Gastrocnemius medialis (tissue), 4 donors: ENCODE measurements around the gene PSMA3. TPM values are rescaled to one million over a fixed set of nuclear protein-coding genes. Genes with fewer than 3 reads are reported as not detected.

Experiments used
- ATAC-seq, 2 donors: fragments of 150-250 bp; one replicate each; pipeline ENCODE4 v1.9.1; 2016
- DNase-seq, 2 donors: peaks; one replicate each; pipeline ENCODE4 v3.0.0-alpha.2; 2019
- H3K27ac ChIP-seq, 4 donors: fragments of 200-600 bp; sonication (generic); 1 replicate in 1 of 4; 2 replicates in 3 of 4; pipeline ENCODE4 v1.5.1; 2016 to 2018; ENCODE audit warnings: mild to moderate bottlenecking in 2 of 4, moderate library complexity in 1 of 4
- H3K27me3 ChIP-seq, 3 donors: fragments of 200-600 bp; sonication (generic) in 2 of 3; 1 replicate in 1 of 3; 2 replicates in 2 of 3; pipeline versions ENCODE4 v1.5.1 to v1.6.0; 2016 to 2019; ENCODE audit warnings: mild to moderate bottlenecking in 1 of 3, moderate library complexity in 1 of 3
- H3K36me3 ChIP-seq, 2 donors: fragments of 200-600 bp; sonication (generic) in 1 of 2; one replicate each; pipeline ENCODE4 v1.5.1; 2017 to 2018
- H3K4me1 ChIP-seq, 2 donors: fragments of 200-600 bp; sonication (generic) in 1 of 2; one replicate each; pipeline ENCODE4 v1.5.1; 2016 to 2017; ENCODE audit warnings: mild to moderate bottlenecking in 2 of 2
- H3K4me3 ChIP-seq, 4 donors: fragments of 200-600 bp; sonication (generic) in 3 of 4; 1 replicate in 1 of 4; 2 replicates in 3 of 4; pipeline ENCODE4 v1.5.1; 2016 to 2019; ENCODE audit warnings: mild to moderate bottlenecking in 2 of 4
- H3K9me3 ChIP-seq, 3 donors: fragments of 200-600 bp; sonication (generic) in 2 of 3; 1 replicate in 1 of 3; 2 replicates in 2 of 3; pipeline ENCODE4 v1.5.1; 2016 to 2019
- POLR2A ChIP-seq, 2 donors: fragments of 450-650 bp; IDR thresholded peaks; one replicate each; pipeline ENCODE4 v1.6.1; 2017; ENCODE audit warnings: antibody characterized with exemption in 2 of 2, mild to moderate bottlenecking in 2 of 2, moderate library complexity in 2 of 2
- in situ Hi-C, 4 donors: fragments of 200-750 bp; cut with MboI; loops; one replicate each; pipeline versions ENCODE4 v1.15.0 to v1.8.0; 2017; ENCODE audit warnings: low sequenced_read_pairs in 4 of 4
- intact Hi-C: fragments of 100-400 bp; cut with DNase I; formaldehyde crosslinking; loops from one replicate; pipeline ENCODE4 v1.15.1; 2023; ENCODE audit warnings: low total_unique reads
- total RNA-seq, 4 donors: library from RNA; depleted of rRNA; stranded (reverse); fragments of >200 nt; gene quantifications; one replicate each; pipeline versions ENCODE4 v1.1.0 to v1.2.3, GENCODE V29; 2016
- TF ChIP-seq, protein P1 (sequence below), 5 experiments: fragments of 450-650 bp in 3 of 5; fragments of 200-600 bp in 2 of 5; sonication (generic) in 2 of 5; IDR thresholded peaks in 4 of 5; conservative IDR thresholded peaks in 1 of 5; 1 replicate in 4 of 5; 2 replicates in 1 of 5; pipeline ENCODE4 v1.5.1; 2016 to 2019; ENCODE audit warnings: antibody characterized with exemption in 5 of 5, mild to moderate bottlenecking in 3 of 5, moderate library complexity in 3 of 5

The PSMA3 gene
- total RNA-seq, 4 donors from 2014 or later = 200 to 301 (median 217) TPM

DNA sequence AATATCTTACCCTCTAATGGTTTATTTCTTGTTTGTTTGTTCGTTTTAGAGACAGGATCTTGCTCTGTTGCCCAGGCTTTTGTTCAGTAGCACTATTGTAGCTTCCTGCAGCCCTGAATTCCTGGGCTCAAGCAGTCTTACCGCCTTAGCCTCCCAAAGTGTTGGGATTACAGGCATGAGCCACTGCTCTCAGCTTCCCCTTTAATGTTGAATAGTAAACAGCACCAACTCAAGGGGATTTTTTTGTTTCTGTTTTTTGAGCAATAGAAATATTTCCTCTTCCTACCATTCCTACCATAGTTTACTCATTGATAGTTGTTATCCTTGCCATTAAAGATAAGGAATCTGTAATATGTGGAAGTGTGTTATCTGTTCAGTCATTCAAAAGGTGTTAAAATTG lies 64.4 kb downstream of the PSMA3 start:
- Histone ChIP-seq H3K27ac (no peak overlapping the region), H3K27me3 (no peaks in the 10 kb centered on the region), H3K36me3 (peaks cover 0 to 22% of the 10 kb centered on the region in 2 donors), H3K4me3 (no peak overlapping the region), H3K9me3 (no peaks in the 10 kb centered on the region), H3K4me1 (no peaks in the 10 kb centered on the region)
- intact Hi-C loops = no loop called here
- no peak for DNase-seq
- ATAC-seq = no peak
- in situ Hi-C loops = no loop called here
- TF ChIP-seq, protein P1, sequence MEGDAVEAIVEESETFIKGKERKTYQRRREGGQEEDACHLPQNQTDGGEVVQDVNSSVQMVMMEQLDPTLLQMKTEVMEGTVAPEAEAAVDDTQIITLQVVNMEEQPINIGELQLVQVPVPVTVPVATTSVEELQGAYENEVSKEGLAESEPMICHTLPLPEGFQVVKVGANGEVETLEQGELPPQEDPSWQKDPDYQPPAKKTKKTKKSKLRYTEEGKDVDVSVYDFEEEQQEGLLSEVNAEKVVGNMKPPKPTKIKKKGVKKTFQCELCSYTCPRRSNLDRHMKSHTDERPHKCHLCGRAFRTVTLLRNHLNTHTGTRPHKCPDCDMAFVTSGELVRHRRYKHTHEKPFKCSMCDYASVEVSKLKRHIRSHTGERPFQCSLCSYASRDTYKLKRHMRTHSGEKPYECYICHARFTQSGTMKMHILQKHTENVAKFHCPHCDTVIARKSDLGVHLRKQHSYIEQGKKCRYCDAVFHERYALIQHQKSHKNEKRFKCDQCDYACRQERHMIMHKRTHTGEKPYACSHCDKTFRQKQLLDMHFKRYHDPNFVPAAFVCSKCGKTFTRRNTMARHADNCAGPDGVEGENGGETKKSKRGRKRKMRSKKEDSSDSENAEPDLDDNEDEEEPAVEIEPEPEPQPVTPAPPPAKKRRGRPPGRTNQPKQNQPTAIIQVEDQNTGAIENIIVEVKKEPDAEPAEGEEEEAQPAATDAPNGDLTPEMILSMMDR (IDR thresholded peaks at IDR 0.05 in 4 of 5, conservative IDR thresholded peaks at IDR 0.05 in 1 of 5) = no peak
- TF ChIP-seq POLR2A (IDR thresholded peaks at IDR 0.05) = no peak

DNA sequence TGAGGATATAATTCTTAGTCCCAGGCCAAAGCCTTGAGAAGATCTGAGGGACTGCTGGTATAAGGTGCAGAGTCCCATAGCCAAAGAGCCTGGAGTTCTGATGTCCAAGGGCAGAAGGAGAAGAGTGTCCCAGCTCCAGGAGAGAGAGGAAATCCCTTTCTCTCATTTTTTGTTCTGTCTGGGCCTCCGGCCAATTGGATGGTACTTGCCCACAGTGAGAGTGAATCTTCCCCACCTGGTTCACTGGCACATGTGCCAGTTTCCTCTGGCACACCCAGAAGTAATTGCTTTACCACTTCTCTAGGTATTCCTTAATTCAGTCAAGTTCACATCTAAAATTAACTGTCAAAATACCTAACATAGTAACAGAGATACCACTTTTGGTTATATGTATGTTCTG lies 69.1 kb downstream of the PSMA3 start:
- in situ Hi-C loops (no loop called here), intact Hi-C loops (no loop called here)
- no peaks in the 10 kb centered on the region for H3K4me1 ChIP-seq
- ATAC-seq (no peak), DNase-seq (no peak)
- TF ChIP-seq, protein P1 (IDR thresholded peaks at IDR 0.05 in 4 of 5, conservative IDR thresholded peaks at IDR 0.05 in 1 of 5) = no peak
- no peak for TF ChIP-seq POLR2A (IDR thresholded peaks at IDR 0.05)
- no peak overlapping the region for H3K27ac ChIP-seq
- H3K4me3 ChIP-seq = no peak overlapping the region
- H3K27me3 ChIP-seq = no peaks in the 10 kb centered on the region
- H3K36me3 ChIP-seq = peaks cover 0 to 11% of the 10 kb centered on the region in 2 donors
- no peaks in the 10 kb centered on the region for H3K9me3 ChIP-seq

DNA sequence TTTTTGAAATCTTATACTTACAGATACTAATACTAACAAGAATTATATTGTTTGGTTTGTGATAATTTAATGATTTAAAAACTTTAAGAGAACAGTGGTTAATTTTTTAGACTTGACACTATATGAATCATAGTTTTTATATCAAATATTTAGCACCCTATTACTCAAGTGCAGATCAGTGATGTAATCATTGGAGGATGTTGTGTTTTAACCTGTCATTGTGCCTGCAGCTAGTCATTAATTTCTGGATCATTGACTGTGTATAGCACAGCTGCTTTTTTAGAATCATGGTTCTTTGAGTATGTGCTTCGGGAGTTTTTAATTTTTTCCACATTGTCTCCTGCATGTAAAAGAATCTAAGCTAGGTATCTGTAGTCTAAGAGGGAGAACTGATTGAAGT lies 71.0 kb downstream of the PSMA3 start:
- TF ChIP-seq, protein P1 (IDR thresholded peaks at IDR 0.05 in 4 of 5, conservative IDR thresholded peaks at IDR 0.05 in 1 of 5) = no peak
- no peak for TF ChIP-seq POLR2A (IDR thresholded peaks at IDR 0.05)
- Histone ChIP-seq H3K4me1 (no peaks in the 10 kb centered on the region), H3K36me3 (peaks cover 3 to 28% of the 10 kb centered on the region in 2 donors), H3K4me3 (no peak overlapping the region), H3K9me3 (no peaks in the 10 kb centered on the region), H3K27me3 (no peaks in the 10 kb centered on the region), H3K27ac (no peak overlapping the region)
- no peak for DNase-seq
- no peak for ATAC-seq
- in situ Hi-C loops (no loop called here), intact Hi-C loops (no loop called here)

Other genes with a start within 250 kb of the PSMA3 start
- gene ARMH4, start 92.6 kb upstream of the PSMA3 start, total RNA-seq = 1 to 10 TPM; 1.2 to 3.7 (median 2.0) TPM
- gene ACTR10, start 44.7 kb upstream of the PSMA3 start, total RNA-seq = 100 to 1,000 TPM in 2 of 4 donors, 10 to 100 TPM in 2; 70.6 to 104 (median 88.8) TPM
- gene ARID4A, start 53.7 kb downstream of the PSMA3 start, total RNA-seq = 10 to 100 TPM in 1 of 4 donors, 1 to 10 TPM in 3; 6.6 to 10.5 (median 7.1) TPM
- not detected for gene TOMM20L, start 151.1 kb downstream of the PSMA3 start, total RNA-seq
- gene TIMM9, start 182.7 kb downstream of the PSMA3 start, total RNA-seq = 100 to 1,000 TPM in 2 of 4 donors, 10 to 100 TPM in 2; 46.2 to 110 (median 86.8) TPM
- 10 to 100 TPM; 10.0 to 13.9 (median 11.9) TPM for gene KIAA0586, start 182.9 kb downstream of the PSMA3 start, total RNA-seq